ENCODE measurements around the gene FAM53C. TPM values are rescaled to one million over a fixed set of nuclear protein-coding genes. Genes with fewer than 3 reads are reported as not detected.
A peak's percentile ranks its signal among the peaks of the same experiment; 100 is the strongest.
"Not testable (repeated sequence)": the region's sequence is repeated elsewhere in the genome, so short reads cannot be mapped to it uniquely, and the experiment has no call there.

Gene FAM53C
- total RNA-seq, 3 donors from 2014 or later: 22.2 to 25.6 (median 25.4) TPM

DNA sequence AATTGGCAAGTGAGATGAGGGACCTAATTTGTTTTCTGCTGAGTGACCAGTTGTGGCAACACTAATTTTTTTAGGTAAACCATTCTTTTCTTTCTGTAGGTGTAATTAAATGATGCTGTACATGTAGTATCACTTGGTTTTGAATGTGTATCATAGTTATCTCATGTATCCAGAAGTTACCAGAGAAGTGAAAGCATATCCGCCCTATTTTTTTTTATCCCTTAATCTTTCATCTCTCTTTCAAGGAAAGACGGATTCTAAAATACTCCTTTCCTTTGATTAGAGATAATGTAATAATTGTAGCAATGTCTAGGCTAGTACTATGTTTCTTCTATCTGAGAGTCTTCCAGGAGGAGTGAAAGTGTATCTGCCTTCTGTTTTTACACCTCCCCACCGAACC lies 21.6 kb downstream of the FAM53C start:
- H3K36me3 Mint-ChIP-seq (ENCODE audit: insufficient read depth): peaks cover 4% of the 10 kb centered on the region
- no peaks in the 10 kb centered on the region for H3K27me3 Mint-ChIP-seq (ENCODE audit: low read depth)
- ATAC-seq (no peak), DNase-seq (no peak)
- H3K4me1 Mint-ChIP-seq (ENCODE audit: low read depth): peaks cover 45% of the 10 kb centered on the region
- H3K4me3 Mint-ChIP-seq: no peak overlapping the region
- H3K9me3 Mint-ChIP-seq: no peaks in the 10 kb centered on the region

DNA sequence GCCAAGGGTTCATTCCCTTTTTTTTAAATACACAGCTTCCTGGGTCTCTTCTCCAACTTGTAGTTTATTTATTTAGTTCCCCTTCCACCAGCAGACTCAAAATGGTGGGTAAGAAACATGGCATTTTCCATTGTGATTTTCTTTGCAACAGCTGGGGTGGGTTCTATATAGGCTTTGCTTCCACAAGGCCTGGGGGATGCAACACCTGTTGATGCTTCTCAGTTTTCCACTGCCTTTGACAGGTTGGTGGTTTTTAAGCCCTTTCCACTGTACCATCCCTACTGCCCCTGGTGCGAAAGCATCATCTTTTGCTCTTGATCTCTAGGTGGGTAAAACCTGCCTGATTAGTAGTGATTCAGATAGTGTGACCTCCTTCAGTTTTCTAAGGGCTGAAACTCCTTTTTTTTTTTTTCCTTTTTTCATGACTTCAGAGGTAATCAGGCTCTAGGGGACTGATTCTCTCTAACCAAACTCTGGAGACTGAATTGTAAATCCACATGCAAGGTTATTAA lies 22.9 kb downstream of the FAM53C start:
- Mint-ChIP-seq H3K4me1 (ENCODE audit: low read depth) (peaks cover 32% of the 10 kb centered on the region), H3K27me3 (ENCODE audit: low read depth) (no peaks in the 10 kb centered on the region), H3K36me3 (ENCODE audit: insufficient read depth) (peaks cover 4% of the 10 kb centered on the region), H3K4me3 (no peak overlapping the region), H3K9me3 (no peaks in the 10 kb centered on the region)
- DNase-seq (no peak), ATAC-seq (peak in 1 of 2 donors; percentile 28)

DNA sequence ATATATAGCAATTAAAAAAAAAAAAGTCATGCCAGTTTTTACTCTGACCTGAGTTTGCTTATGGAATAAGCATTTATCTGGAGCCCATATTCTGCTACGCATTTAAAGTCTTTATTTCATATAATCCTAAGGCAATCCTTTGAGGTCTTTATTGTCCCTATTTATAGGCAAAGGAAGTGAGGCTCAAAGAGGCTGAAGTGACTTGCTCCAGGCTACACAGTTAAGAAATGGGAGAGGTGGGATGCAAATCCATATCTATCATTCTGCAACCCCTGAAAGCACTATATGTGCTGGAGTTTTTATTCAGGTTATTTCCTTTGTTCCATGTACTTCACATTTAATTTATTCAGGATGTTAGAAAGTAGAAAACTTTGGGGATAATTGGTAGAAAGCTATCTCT lies 26.5 kb downstream of the FAM53C start:
- Mint-ChIP-seq H3K4me1 (ENCODE audit: low read depth) (peaks cover 50% of the 10 kb centered on the region), H3K4me3 (no peak overlapping the region), H3K36me3 (ENCODE audit: insufficient read depth) (peaks cover 4% of the 10 kb centered on the region), H3K27me3 (ENCODE audit: low read depth) (no peaks in the 10 kb centered on the region), H3K9me3 (no peaks in the 10 kb centered on the region)
- ATAC-seq (no peak), DNase-seq (no peak)

DNA sequence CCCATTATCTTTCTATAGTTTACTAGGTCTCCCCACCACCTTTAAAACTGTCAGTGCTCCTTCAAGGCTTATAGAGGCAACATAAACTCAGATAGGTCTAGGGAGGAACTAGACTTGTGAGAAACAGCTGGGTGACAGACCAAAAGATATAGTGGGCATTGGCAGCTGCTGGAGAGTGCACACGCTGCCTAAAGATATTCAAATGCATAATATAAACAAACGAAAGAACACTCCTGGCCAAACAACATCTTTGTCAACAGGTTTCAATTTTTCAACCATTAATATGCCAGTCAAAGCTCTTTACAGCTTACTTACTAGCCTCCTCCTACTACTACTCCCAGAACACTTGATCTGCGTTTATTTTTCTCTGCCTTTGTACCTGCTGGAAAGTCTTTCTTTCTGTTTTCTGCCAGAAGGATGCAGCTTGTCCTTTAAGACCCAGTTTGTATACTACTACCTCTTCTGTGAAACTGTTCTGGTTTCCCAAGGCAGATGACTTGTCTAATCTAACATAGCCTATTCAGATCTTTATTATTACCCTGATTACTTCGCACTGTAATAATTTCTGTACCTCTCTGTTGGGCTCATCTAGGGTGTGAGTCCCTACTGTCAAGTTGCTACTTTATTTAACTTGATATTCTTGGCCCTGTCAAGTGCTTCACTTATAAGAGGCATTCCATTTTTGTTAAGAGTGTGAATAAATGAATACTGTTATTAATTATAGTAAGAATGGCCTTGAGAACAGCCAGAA lies 28.7 kb downstream of the FAM53C start:
- peaks cover 4% of the 10 kb centered on the region for H3K36me3 Mint-ChIP-seq (ENCODE audit: insufficient read depth)
- no peaks in the 10 kb centered on the region for H3K27me3 Mint-ChIP-seq (ENCODE audit: low read depth)

DNA sequence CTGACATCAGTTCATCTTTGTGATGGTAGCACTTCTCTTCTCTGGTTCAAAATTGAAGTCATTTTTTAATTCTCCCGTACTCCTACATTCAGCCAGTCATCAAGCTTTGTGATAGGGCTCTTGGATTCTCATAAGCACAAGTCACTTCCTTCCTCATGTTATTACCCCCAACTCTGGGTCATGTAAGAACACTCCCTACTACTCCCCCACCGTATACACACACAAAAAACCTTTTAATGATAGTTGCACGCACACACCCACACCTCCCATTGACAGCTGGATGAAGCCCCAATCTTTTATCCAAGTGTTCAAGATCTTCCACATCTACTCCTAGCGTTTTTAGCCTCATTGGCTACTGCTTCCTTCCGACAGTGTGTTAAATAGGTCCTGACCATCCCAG lies 31.2 kb downstream of the FAM53C start:
- ATAC-seq: no peak
- Mint-ChIP-seq H3K4me1 (ENCODE audit: low read depth) (peaks cover 36% of the 10 kb centered on the region), H3K27me3 (ENCODE audit: low read depth) (no peaks in the 10 kb centered on the region), H3K4me3 (no peak overlapping the region), H3K9me3 (no peaks in the 10 kb centered on the region), H3K36me3 (ENCODE audit: insufficient read depth) (peaks cover under 1% of the 10 kb centered on the region)
- no peak for DNase-seq

More for the DNA sequence above, 28.7 kb downstream of the FAM53C start:
- DNase-seq: no peak
- no peak overlapping the region for H3K4me3 Mint-ChIP-seq
- no peak for ATAC-seq
- H3K9me3 Mint-ChIP-seq: no peaks in the 10 kb centered on the region
- H3K4me1 Mint-ChIP-seq (ENCODE audit: low read depth): peaks cover 41% of the 10 kb centered on the region

DNA sequence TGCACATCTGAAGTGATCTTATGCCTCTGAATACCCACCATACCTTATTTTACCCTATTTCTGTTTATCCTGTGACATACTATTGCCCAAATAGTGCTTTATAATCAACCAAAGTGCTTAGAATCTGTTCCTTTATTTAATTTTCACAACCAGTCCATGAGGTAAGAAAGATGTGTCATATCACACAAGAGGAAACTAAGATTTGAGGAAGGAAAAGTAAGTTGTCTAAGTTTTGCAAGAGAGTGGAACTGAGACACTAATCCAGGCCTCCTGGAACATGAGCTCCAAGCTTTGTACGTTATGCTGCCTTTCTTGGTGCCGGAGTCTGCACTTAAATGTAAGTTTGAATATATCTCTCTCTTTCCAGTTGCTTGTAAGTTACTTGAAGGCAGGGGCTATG lies 31.6 kb downstream of the FAM53C start:
- Mint-ChIP-seq H3K9me3 (no peaks in the 10 kb centered on the region), H3K4me1 (ENCODE audit: low read depth) (peaks cover 35% of the 10 kb centered on the region), H3K36me3 (ENCODE audit: insufficient read depth) (no peaks in the 10 kb centered on the region), H3K27me3 (ENCODE audit: low read depth) (no peaks in the 10 kb centered on the region), H3K4me3 (no peak overlapping the region)
- ATAC-seq (no peak), DNase-seq (no peak)

DNA sequence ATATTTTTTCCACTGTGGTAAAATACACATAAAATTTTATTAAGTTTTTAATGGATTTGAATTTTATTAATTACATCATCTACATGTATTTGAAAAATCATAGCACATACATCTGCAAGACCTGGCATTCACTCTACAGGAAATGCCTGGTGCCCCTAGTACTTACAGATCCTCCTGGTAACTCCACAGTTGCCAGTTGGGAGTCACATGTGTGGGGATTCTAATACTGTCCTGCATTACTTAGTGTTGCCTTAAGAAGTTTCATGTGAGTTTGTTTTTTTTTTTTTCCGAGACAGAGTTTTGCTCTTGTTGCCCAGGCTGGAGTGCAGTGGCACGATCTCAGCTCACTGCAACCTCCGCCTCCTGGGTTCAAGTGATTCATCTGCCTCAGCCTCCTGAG lies 32.5 kb downstream of the FAM53C start:
- Mint-ChIP-seq H3K27me3 (ENCODE audit: low read depth) (no peaks in the 10 kb centered on the region), H3K4me1 (ENCODE audit: low read depth) (peaks cover 35% of the 10 kb centered on the region), H3K9me3 (no peaks in the 10 kb centered on the region), H3K4me3 (no peak overlapping the region), H3K36me3 (ENCODE audit: insufficient read depth) (no peaks in the 10 kb centered on the region)
- ATAC-seq (no peak), DNase-seq (no peak)

DNA sequence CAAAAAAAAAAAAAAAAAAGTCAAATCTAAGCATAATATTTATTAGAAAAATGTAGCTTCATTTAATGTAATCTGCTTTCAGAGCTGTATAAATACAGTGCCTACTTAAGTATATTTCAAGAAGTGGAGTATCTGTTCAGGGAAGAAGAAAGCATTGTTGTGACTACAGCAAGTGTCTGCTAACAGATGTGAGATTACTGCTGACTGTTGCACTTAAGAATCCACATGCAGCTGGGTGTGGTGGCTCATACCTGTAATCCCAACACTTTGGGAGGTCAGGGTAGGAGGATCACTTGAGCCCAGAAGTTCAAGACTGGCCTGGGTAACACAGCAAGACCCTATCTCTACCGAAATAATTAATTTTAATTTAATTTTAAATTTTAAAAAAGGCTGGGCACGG lies 33.4 kb downstream of the FAM53C start:
- no peaks in the 10 kb centered on the region for H3K9me3 Mint-ChIP-seq
- no peak overlapping the region for H3K4me3 Mint-ChIP-seq
- H3K27me3 Mint-ChIP-seq (ENCODE audit: low read depth): no peaks in the 10 kb centered on the region
- DNase-seq: no peak
- no peaks in the 10 kb centered on the region for H3K36me3 Mint-ChIP-seq (ENCODE audit: insufficient read depth)
- ATAC-seq: no peak
- H3K4me1 Mint-ChIP-seq (ENCODE audit: low read depth): peaks cover 29% of the 10 kb centered on the region

DNA sequence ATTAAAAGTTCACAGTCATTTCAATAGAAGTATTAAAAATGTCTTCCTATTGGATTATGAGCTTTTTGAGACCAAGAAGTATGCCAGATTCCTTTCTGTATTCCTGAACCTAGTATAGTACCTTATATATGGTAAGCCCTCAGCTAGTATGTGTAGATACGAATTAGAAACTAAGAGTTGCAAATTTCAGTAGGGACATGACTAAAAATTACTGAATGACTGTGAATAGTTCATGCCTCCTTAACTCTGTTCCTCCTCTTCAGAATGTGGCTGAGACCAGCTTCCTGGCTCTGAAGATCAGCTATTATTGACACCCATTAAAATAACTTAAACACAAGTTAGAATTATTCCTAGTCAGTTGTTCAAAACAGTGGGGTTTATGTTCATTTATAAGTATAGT lies 34.2 kb downstream of the FAM53C start:
- no peaks in the 10 kb centered on the region for H3K27me3 Mint-ChIP-seq (ENCODE audit: low read depth)
- peak; percentile 41 to 43 for ATAC-seq
- no peak overlapping the region for H3K4me3 Mint-ChIP-seq
- no peak for DNase-seq
- H3K4me1 Mint-ChIP-seq (ENCODE audit: low read depth): peaks cover 21% of the 10 kb centered on the region
- H3K9me3 Mint-ChIP-seq: no peaks in the 10 kb centered on the region
- peaks cover 4% of the 10 kb centered on the region for H3K36me3 Mint-ChIP-seq (ENCODE audit: insufficient read depth)

DNA sequence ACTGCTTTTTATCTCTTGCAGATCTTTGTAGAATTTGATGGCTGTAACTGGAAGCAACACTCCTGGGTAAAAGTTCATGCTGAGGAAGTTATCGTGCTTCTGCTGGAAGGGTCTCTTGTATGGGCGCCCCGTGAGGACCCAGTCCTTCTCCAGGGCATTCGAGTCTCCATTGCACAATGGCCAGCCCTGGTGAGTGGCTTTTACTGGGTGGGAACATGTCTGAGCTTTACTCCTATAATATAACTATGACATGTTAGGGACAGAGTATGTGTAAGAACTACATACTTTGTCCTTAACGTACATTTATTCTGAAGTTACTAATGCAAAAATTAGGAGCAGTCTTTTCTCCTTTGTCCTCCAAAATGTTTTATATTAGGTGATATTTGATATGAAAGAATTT lies 34.6 kb downstream of the FAM53C start:
- H3K4me1 Mint-ChIP-seq (ENCODE audit: low read depth): peaks cover 21% of the 10 kb centered on the region

DNA sequence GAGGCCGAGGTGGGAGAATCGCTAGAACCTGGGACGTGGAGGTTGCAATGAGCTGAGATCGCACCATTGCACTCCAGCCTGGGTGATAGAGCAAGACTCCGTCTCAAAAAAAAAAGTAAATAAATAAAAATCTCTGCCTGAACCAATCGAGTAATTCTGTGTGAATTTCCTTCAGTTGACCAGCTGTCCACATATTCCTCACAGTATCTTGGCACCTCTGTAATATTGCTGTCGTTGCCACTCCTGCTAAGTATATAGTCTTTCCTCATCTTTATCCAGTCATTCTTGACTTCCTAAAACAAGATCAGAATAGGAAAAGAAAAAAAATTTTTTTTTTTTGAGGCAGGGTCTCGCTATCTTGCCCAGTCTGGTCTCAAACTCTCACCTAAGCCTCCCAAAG lies 44.3 kb downstream of the FAM53C start:
- ATAC-seq (no peak), DNase-seq (no peak)
- Mint-ChIP-seq H3K4me1 (ENCODE audit: low read depth) (no peaks in the 10 kb centered on the region), H3K9me3 (no peaks in the 10 kb centered on the region), H3K36me3 (ENCODE audit: insufficient read depth) (peaks cover 31% of the 10 kb centered on the region), H3K27me3 (ENCODE audit: low read depth) (no peaks in the 10 kb centered on the region), H3K4me3 (no peak overlapping the region)

More for the DNA sequence above, 34.6 kb downstream of the FAM53C start:
- DNase-seq (no peak), ATAC-seq (no peak)
- H3K4me3 Mint-ChIP-seq: no peak overlapping the region
- no peaks in the 10 kb centered on the region for H3K9me3 Mint-ChIP-seq
- peaks cover 8% of the 10 kb centered on the region for H3K36me3 Mint-ChIP-seq (ENCODE audit: insufficient read depth)
- no peaks in the 10 kb centered on the region for H3K27me3 Mint-ChIP-seq (ENCODE audit: low read depth)

DNA sequence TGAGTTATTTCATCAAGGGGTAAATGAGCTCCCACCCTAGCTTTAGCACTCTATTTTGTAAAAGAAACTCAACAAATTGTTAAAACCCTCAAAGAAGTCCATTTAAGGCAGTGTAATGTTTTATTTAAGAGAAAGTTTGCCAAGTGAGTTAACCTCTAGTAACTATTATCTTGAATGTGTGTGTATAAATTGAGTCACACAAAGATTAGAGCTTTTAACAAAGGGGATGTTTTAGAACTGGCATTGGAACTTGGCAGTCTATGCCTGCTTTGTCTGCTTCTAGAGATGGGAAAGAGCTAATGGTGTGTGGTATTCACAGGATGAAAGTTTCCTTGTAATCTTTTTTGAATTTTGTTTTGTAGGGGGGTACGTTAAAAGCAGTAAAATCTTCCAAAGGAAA lies 47.6 kb downstream of the FAM53C start:
- ATAC-seq (no peak), DNase-seq (no peak)
- no peaks in the 10 kb centered on the region for H3K27me3 Mint-ChIP-seq (ENCODE audit: low read depth)
- H3K9me3 Mint-ChIP-seq: no peaks in the 10 kb centered on the region
- peaks cover 28% of the 10 kb centered on the region for H3K36me3 Mint-ChIP-seq (ENCODE audit: insufficient read depth)
- no peak overlapping the region for H3K4me3 Mint-ChIP-seq
- H3K4me1 Mint-ChIP-seq (ENCODE audit: low read depth): no peaks in the 10 kb centered on the region

DNA sequence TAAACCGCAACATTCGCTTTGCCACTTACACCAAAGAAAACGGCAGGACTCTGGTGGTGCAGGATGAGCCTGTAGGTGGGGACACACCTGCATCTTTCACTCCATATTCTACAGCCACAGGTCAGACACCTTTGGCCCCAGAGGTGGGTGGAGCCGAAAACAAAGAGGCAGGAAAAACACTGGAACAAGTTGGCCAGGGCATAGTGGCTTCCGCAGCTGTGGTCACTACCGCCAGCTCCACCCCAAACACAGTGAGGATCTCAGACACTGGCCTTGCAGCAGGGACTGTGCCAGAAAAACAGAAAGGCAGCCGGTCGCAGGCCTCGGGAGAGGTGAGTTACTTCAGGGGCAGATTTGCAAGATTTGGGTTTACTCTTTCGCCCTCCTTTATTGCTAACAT lies 48.2 kb downstream of the FAM53C start:
- Mint-ChIP-seq H3K4me3 (no peak overlapping the region), H3K36me3 (ENCODE audit: insufficient read depth) (peaks cover 30% of the 10 kb centered on the region), H3K9me3 (no peaks in the 10 kb centered on the region), H3K27me3 (ENCODE audit: low read depth) (no peaks in the 10 kb centered on the region), H3K4me1 (ENCODE audit: low read depth) (no peaks in the 10 kb centered on the region)
- ATAC-seq (no peak), DNase-seq (no peak)

DNA sequence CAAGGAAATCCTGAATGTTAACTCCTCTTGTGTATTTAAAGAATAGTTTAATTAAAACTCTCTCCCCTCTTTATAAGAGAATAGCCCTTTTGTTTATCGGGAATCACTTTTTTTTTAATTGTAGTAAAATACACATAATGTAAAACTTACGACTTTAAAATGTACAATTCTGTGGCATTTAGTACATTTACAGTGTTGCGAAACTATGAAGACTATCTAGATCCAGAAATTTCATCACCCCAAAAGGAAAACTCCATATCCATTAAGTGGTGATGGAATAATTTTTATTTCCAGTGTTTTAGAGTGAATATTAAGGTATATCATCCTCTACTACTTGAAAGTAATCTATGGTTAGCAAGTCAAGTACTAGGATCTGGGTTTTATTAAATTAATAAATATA lies 51.3 kb downstream of the FAM53C start:
- DNase-seq: no peak
- no peak overlapping the region for H3K4me3 Mint-ChIP-seq
- H3K4me1 Mint-ChIP-seq (ENCODE audit: low read depth): no peaks in the 10 kb centered on the region
- no peaks in the 10 kb centered on the region for H3K27me3 Mint-ChIP-seq (ENCODE audit: low read depth)
- no peaks in the 10 kb centered on the region for H3K9me3 Mint-ChIP-seq
- H3K36me3 Mint-ChIP-seq (ENCODE audit: insufficient read depth): peaks cover 29% of the 10 kb centered on the region
- no peak for ATAC-seq

DNA sequence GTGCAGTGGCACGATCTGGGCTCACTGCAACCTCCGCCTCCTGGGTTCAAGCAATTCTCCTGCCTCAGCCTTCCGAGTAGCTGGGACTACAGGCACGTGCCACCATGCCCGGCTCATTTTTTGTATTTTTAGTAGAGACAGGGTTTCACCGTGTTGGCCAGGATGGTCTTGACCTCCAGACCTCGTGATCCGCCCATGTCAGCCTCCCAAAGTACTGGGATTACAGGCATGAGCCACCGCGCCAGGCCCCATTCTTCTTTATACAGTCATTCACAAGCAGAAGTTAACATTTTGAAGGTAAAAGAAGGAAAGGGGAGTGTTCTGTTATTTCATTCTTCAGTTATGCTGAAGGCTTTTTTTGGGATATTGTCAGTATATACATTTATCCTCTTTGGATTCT lies 51.8 kb downstream of the FAM53C start:
- peaks cover 35% of the 10 kb centered on the region for H3K36me3 Mint-ChIP-seq (ENCODE audit: insufficient read depth)
- not testable (repeated sequence) for H3K27me3 Mint-ChIP-seq (ENCODE audit: low read depth); ATAC-seq; DNase-seq; H3K4me1 Mint-ChIP-seq (ENCODE audit: low read depth); H3K4me3 Mint-ChIP-seq; H3K9me3 Mint-ChIP-seq
